Activated CD8-positive, alpha-beta memory T cell treated with anti-CD3 and anti-CD28 coated beads for 24 hours (primary cell): ENCODE data around the gene CALN1.

Source experiments
- DNase-seq: peaks from one replicate; pipeline ENCODE4 v3.0.0-alpha.2; 2020

The CALN1 gene

GRCh38 chr7:72321637-72322036, 90.5 kb downstream of the CALN1 start:
- DNase-seq, result no peak

GRCh38 chr7:72321081-72321480, 91.1 kb downstream of the CALN1 start:
- DNase-seq, result no peak

GRCh38 chr7:72317341-72317740, 94.8 kb downstream of the CALN1 start:
- no peak for DNase-seq

- no peak for DNase-seq
These were observed 96.0 kb downstream of the CALN1 start for GRCh38 chr7:72316148-72316547.

GRCh38 chr7:72313906-72314305, 98.2 kb downstream of the CALN1 start:
- no peak for DNase-seq

- no peak for DNase-seq
These were observed 101.8 kb downstream of the CALN1 start for GRCh38 chr7:72310301-72310700.

- DNase-seq, result no peak
These were observed 102.7 kb downstream of the CALN1 start for GRCh38 chr7:72309476-72309875.

- DNase-seq, result no peak
These were observed 103.2 kb downstream of the CALN1 start for GRCh38 chr7:72308986-72309385.

- no peak for DNase-seq
These were observed 104.6 kb downstream of the CALN1 start for GRCh38 chr7:72307566-72307965.

GRCh38 chr7:72298912-72299311, 113.2 kb downstream of the CALN1 start:
- no peak for DNase-seq

GRCh38 chr7:72298091-72298490, 114.0 kb downstream of the CALN1 start:
- DNase-seq, result no peak

GRCh38 chr7:72297636-72298035, 114.5 kb downstream of the CALN1 start:
- no peak for DNase-seq

- DNase-seq, result no peak
These were observed 119.3 kb downstream of the CALN1 start for GRCh38 chr7:72292794-72293193.

- DNase-seq, result no peak
These were observed 120.0 kb downstream of the CALN1 start for GRCh38 chr7:72292118-72292517.

- DNase-seq, result no peak
These were observed 125.6 kb downstream of the CALN1 start for GRCh38 chr7:72286519-72286918.

GRCh38 chr7:72283309-72283708, 128.8 kb downstream of the CALN1 start:
- no peak for DNase-seq

GRCh38 chr7:72281308-72281707, 130.8 kb downstream of the CALN1 start:
- no peak for DNase-seq

- DNase-seq, result no peak
These were observed 132.9 kb downstream of the CALN1 start for GRCh38 chr7:72279203-72279602.

- no peak for DNase-seq
These were observed 133.6 kb downstream of the CALN1 start for GRCh38 chr7:72278550-72278949.

GRCh38 chr7:72275382-72276070, 136.6 kb downstream of the CALN1 start:
- no peak for DNase-seq

- DNase-seq, result no peak
These were observed 139.7 kb downstream of the CALN1 start for GRCh38 chr7:72272479-72272878.

GRCh38 chr7:72268796-72269195, 143.3 kb downstream of the CALN1 start:
- DNase-seq, result no peak

- no peak for DNase-seq
These were observed 144.0 kb downstream of the CALN1 start for GRCh38 chr7:72268090-72268489.

- no peak for DNase-seq
These were observed 144.8 kb downstream of the CALN1 start for GRCh38 chr7:72267291-72267800.

- DNase-seq, result no peak
These were observed 145.4 kb downstream of the CALN1 start for GRCh38 chr7:72266771-72267170.
